GM21367 (cell line): ENCODE data around the gene C10orf120.

Source experiments
- ATAC-seq: cut with Tn5 transposase; IDR thresholded peaks from one replicate; pipeline ENCODE4 v1.9.1; 2021; ENCODE audit not compliant: unreplicated experiment

Gene C10orf120

DNA sequence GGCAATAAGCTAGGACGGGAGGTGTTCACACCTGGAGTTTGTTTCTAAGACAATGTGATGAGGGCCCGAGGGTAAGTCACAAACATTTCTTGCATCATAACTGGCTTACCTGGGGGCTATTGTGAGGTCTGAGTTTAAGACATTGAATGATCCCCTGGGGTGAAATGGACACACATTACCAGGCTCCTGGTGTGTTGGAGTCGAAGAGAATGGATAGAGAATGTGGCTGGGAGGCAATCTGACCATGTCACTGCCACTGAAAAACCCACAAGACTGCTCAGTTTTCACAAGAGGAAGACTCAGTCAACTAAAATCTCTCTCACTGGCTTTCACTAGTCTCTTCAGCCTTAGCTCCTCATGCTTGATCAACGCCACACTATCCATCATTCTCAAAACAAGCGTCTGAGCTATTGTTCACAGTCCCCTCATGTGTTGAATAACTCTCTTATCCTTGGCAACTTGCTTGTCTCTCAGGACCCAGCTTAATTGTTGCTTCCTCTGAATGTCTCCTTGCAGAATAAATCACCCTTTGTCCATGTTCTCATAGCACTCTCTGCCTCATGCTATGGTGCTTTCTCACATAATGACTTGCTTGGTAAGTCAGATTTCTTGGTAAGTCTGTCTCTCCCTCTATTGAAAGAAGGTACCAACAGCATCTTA lies at the start of gene C10orf120:
Gene C10orf120, minus strand, starts transcription at position 51 of the 660 bp plus-strand sequence. CDS start 56 bp downstream, outside the sequence.
- ATAC-seq, result no peak

DNA sequence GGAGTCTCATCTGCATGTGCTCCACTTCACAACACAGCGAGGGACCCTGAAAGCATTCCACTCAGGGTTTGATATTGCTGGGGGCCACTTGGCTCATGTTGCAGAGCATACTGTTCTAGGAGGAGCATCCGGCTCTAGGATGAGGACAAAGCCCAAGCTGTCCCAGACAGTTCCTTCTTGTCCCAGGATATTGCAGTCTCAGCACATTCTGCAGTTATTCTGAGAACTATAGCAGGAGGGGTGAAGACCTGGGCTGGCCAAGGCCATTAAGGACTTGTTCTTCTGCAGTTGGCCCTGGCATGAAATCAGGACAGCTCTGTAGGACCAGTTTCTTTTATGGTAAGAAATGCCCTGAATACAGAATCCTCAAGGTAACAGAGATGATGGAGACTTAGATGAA lies 48.9 kb upstream of the C10orf120 start:
- ATAC-seq, result no peak

DNA sequence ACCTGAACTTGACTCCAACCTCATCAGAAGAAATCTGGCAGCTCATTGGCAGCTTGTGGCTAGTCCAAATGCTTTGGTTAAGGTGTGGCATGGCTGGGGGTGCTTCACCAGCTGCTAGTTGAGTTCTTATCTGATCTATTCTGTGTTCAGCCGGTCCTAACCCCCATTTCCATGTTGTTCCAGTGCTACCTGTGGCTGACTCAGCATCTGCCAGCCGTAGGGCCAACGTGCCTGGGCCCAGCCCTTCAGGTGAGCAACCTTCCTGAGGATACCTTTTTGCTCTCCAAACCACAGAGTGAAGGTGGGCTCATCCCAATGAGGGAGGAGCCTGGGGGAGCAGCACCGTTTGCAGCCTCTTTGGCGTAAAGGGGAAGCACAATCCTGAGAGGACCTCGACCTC lies 46.8 kb upstream of the C10orf120 start:
- no peak for ATAC-seq

DNA sequence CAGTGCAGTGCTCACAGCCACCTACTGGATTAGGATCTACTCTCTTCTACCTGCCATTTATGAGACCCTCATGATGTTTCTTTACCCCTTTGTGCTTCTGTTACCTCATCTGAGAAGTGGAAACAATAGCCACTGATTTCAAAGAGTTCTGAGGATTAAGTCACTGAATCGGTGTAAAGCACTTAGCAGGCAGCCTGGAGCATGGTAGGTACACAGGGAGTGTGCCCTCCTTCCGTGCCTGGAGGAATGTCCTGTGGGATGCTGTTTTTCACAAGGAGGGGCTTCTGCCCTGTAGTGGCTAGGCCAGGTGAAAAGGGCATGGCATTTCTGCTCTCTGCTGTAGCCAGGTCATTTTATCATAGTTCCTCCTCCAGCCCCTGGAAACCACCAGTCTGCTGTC lies 44.6 kb upstream of the C10orf120 start:
- no peak for ATAC-seq

DNA sequence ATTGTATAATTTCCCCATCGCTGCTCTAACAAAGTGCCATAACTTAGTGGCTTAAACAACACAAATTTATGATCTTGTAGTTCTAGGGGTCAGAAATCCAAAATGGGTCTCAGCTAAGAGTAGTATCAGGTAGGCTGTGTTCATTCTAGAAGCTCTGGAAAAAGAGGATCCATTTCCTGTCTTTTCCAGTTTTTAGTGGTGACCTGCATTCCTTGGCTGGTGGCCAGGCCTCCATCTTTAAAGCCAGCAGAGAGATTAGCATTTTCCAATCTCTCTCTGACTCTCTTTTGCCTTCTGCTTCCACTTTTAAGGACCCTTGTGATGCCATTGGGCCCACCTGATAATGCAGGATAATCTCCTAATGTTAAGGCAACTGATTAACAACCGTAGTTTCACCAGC lies 41.0 kb upstream of the C10orf120 start:
- ATAC-seq, result no peak

DNA sequence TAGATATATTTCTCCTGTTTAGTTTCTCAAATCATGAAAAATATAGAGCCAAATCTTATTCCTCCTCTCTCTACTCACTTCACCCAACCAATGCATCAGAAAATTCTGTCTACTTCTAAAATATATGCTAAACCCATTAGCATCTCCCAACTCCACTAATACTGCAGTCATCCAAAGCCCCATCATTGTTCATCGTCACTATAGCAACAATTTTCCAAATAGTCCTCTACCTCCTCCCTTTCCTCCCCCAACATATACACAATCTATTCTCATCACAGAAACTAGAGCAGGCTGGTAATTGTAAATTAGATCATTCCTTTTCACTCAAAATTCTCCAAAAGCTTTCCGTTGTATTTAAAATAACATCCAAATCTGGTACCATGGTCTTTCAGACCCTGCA lies 38.4 kb upstream of the C10orf120 start:
- no peak for ATAC-seq

DNA sequence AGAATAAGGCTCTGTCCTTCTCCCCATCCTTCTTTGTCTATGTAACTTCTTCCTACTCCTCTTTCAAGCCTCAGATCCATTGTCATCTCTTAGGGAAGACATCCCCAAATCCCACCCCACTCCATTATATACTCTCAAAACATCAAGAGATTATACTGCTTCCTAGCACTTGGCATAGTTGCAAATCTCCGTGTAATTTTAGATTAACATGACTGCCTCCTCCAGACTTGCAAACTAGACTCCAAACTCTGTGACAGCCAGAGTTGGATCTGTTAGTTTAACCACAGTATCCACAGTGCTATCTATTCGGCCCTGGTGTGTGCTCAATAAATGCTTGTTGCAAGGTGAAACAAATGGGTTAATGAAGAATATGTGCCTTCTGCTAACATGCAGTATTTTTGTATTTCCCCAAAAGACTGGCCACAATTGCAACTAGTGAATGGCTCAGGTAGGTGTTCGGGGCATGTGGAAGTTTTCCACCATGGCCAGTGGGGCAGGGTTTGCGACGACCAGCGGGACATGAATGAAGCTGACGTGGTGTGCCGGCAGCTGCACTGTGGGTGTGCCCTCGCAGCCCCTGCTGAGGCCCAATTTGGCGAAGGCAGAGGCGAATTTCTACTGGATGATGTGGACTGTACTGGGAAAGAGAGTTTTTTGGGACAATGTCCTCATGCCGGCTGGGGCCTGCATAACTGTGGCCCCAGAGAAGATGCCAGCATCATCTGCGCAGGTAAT lies 34.5 kb upstream of the C10orf120 start:
- no peak for ATAC-seq

DNA sequence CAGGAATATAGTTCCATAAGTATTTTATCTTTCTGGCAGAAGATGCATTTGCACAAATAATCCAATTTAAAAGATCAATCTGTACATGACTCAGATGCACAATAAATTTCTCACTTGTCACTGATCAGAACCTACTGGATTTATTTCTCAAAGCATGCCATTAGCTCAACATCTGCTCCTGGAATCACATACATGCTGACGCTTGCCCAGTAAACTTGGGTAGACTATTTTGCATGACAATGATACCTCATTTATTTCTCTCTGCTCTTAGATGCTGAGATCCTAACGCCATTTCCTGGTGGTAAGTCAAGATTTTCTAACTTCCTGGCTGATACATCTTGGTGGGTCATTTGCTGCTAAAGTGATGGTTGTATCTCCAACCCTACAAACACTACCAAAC lies 33.8 kb upstream of the C10orf120 start:
- no peak for ATAC-seq

DNA sequence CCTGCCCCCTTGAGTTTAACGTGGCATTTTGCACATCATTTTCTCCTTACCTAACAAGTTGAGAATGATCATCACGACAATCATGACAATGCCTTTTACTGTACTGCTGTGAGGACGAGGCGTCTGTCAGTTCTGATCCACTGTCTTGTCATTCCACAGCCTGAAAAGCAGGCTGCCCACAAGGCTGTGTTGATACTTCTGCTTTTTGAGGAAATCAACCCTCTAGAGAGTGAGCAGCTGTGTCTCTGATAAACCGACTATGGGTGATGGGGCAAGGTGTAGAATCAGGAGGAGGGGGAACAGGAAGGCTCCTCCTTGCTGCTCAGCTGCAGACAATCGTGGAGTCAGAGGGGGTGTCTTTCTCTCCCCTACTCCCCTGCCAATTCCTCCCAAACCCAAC lies 30.6 kb upstream of the C10orf120 start:
- ATAC-seq, result no peak

DNA sequence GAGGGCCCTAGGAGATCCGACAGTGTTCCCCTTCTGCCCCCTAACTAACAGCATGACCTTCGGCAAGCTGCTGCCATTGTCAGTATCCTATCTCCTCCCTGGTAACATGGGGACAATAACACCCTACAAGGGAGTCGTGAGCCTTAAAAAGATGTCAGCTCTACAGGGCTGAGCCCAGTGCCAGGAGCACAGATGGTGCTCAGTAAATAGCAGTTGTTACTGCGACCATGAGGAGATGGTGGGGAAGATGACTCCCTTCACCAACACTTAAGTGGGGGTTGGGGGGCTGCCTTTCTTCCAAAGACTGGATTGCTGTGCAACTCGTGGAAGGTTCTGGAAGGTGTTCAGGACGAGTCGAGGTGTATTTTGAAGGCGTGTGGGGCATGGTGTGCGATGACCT lies 29.5 kb upstream of the C10orf120 start:
- ATAC-seq, result no peak

DNA sequence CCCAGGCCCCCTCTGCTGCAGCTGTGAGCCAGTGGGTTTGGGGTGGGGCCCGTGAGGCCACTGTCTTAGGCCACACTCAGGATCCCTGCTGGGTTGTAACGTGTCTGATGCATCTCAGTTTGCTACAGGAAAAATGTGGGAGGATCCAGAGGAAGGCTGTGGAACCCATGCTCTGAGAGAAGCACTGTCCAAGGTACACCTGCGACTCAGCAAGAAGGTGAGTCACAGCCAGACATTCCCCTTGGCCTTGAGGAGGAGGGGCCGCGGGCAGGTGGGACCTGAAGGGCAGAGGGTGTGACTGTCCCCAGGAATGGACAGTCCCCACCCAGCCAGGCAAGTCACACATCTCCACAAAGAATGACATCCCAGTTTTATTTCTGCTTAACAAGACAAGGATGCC lies 27.8 kb upstream of the C10orf120 start:
- no peak for ATAC-seq

DNA sequence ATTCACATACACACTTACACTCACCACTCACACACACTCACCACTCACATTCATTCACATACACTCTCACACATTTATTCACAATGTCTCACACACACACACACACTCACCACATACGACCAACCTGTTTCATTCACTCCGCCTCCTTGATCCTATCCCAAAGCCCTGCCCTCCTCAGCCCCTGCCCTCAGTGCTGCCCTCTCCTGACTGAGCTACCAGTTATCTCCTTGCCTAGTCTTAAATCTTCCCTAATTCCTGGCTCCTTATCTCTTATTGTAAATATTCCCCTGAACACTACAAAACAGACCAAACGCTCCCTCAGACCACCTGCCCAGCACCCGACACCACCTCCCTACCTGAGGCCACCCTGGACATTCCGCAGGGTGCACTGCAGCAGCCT lies 26.1 kb upstream of the C10orf120 start:
- ATAC-seq, result no peak

DNA sequence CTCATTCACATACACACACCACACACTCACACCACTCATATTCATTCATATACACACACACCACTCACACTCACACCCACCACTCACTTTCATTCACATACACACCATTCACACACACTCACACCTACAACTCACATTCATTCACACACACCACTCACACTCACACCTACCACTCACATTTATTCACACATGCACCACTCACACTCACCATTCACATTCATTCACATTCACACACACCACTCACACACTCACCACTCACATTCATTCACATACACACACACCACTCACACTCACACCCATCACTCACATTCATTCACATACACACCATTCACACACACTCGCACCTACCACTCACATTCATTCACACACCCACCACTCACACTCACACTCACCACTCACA lies 25.4 kb upstream of the C10orf120 start:
- no peak for ATAC-seq

DNA sequence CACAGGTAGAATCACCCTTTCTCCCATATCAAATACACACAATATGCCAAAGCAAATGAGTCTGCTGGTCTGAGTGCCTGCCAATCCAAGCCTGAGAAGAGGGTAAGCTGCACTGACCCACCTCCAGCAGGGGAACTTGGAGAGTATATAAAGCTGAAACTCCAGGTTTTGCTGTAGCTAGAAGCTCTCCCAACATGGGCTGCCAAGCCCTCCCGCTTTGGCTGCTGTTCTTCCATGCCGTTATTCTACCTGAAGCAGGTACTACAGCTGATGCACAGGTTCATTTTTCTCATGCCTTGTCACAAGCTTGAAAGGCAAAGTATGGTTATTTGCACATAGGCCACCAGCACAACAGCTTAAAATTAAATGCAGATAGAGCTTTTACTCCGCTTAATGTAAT lies 21.5 kb upstream of the C10orf120 start:
- no peak for ATAC-seq

DNA sequence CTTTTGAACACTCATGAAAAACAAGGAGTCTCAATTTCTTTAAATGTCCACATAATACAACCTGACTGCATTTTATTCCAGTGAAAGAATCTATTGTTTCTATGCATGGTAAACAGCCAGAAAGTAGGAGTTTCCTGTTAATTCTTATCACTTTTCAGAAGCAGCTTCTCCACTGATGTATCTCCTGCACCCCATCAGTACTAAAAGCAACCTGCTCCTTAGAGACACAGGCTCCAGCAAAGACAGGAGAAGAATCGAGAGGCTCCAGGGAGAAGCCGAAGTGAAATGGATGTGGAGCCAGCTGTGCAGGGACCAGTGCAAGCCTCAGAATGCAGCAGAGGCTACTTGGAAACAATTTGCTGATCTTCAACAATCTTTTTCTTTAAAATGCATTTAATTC lies 16.4 kb upstream of the C10orf120 start:
- no peak for ATAC-seq

DNA sequence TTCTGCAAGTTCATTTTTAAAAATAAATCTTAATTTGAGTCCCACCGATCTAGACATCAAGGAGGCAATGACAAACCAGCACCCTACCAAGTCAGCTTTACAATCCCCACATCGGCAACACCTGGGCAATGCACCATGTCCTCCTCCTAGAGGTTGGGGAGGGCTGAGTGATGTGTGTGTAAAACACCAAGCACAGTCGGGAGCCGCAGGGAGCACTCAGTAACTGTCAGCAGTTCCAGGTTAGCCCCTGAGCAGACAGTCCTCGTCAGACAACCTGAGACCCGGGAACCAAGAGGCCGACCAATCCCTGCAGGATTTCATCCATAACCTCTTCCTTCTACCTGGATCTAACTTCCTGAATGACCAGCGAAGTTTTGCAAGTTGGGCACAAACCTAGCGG lies 15.9 kb upstream of the C10orf120 start:
- ATAC-seq, result no peak

DNA sequence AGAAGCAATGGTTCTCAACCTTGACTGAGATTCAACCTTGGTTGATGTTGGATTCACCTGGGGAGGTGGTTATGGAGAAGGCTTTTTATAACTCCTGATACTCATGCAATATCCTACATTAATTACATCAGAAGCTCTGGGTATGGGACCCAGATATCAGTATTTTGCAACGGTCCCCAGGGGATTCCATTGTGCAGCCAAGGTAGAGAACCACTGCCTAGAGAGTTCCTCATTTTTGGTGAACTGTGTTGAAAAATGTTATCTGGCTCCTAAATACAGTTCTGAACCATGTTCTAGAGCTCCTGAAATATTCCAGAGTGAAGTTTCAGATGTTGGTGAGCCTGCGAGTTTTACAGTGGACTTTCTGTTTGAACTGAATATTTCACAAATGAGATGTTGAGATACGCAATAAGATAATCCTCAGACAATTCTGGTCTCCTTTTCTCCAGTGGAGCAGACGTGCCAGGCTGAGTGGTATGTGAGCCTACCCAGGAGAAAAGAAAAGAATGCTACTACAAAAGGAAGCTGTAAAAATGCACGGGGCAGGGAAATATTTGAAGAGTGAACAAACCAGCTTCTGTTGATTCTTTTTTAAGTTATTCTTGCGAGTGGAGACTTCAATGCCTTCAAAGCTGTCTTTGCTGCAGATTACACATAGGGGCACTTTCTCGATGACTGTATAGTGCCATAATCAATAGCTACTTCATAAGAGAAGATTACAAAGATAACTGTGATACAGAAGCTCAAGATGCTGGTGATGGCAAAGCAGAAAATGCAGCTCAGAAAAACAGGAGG lies 13.6 kb upstream of the C10orf120 start:
- no peak for ATAC-seq

DNA sequence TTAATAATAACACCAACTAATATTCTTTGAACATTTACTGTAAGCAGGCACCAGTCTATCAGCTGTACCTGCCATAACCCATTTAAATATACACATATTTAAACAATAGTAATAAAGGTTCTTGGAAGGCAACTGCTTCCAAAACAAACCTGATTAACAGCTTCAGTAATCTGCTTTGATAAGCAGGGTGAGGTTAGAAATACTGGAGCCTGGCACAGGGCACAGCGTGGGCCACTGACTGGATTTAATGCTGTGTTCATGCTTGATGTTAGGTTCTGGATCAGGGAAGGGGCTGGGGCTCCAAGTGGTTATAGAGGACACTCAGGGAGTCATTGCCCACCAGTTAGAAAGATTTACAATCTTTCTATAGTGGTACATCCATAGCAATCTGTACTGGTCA lies 10.9 kb upstream of the C10orf120 start:
- no peak for ATAC-seq

DNA sequence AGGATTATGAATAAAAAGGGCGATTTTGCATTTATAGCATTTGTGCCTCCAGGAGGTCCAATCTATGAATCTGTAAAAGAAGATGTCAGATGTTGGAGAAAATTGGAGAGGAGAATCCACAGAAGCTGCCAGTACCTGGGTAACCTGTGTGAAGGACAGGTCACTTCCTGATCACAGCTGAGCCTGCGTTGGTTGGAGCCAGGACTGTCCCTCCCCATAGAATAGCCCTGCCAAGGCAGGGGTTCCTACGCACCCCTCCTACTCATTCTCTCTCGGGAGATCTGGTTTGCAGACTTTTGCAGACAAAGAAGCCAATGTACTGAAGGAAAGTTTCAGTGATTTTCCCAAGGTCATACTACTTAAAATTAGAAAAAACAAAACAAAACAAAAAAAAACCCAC lies 10.3 kb upstream of the C10orf120 start:
- no peak for ATAC-seq

DNA sequence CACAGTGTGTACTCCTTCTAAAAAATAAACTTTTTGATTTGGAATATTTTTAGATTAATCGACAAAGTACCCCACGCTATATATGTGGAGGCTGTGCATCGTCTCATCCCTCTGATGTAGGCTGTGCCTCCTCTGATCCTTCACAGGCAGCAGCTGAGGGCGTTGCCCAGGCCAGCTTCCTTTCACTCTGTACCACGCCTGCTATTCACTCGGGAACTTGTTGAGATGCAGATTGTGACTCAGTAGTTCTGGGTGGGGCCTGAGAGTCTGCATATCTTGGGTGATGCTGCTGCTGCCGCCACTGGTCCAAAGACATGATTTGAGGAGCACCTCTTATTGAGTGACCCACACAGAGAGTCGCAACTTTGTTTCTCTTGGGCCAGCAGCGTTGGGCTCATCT lies 7.9 kb upstream of the C10orf120 start:
- no peak for ATAC-seq

DNA sequence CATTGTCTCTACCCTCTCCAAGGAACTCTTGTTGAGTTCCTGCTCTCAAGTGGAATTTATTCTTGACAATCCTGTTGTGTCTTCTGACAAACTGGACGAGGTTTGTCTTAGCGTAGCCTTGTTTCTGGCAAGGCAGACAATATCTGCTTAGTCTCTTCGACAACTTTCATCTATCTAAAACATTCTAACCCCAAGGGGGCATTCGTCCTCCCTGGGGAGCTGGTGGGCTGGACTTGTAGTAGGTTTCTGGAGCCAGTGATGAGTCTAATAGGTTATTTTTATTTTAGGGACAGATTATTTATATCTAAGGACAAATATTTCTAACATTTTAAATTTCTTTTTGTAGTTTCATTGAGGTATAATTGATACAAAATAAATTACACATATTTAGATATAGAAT lies 7.3 kb upstream of the C10orf120 start:
- no peak for ATAC-seq

DNA sequence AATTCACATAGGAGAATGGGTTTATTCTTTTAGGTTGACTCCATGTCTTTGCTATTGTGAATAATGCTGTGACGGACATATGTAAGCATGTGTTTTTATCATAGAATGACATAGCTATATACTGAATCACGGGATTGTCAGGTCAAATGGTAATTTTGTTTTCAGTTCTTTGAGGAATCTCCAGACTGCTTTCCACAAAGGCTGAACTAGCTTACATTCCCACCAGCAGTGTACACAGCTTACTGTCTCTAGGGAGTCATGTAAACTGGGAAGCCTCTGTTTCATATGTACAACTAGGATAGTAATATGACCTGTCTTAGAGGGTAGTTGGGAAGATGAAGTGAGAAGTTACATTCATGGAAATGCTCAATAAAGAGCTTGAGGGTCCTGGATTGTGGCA lies 6.8 kb upstream of the C10orf120 start:
- ATAC-seq, result no peak
